Neural cell (in vitro differentiated cells): ENCODE results near the gene FANCI. TPM values are rescaled to one million over a fixed set of nuclear protein-coding genes. Genes with fewer than 3 reads are reported as not detected.

Source experiments
- H2AFZ ChIP-seq: fragments of 200-600, 300-800 bp; sonication (generic), shearing (Covaris generic); 2 replicates; pipeline ENCODE4 v1.6.0; 2014; ENCODE audit warnings: low read depth, mild to moderate bottlenecking, antibody characterized with exemption, low read length, moderate library complexity
- H3F3A ChIP-seq: fragments of 200-600 bp; shearing (Covaris generic); 2 replicates; pipeline ENCODE4 v1.6.1; 2016; ENCODE audit warnings: mild to moderate bottlenecking, moderate library complexity, mixed read lengths, antibody characterized with exemption, low read length; ENCODE audit not compliant: insufficient read depth, poor library complexity, severe bottlenecking
- H3K27ac ChIP-seq: fragments of 200-600, 300-800 bp; sonication (generic), shearing (Covaris generic); 2 replicates; pipeline ENCODE4 v1.5.1; 2014; ENCODE audit warnings: mild to moderate bottlenecking, low read length, moderate library complexity
- H3K27me3 ChIP-seq: fragments of 300-800, 200-600 bp; sonication (generic), shearing (Covaris generic); 2 replicates; pipeline ENCODE4 v1.6.0; 2014; ENCODE audit warnings: mild to moderate bottlenecking, low read depth, low read length, moderate library complexity; ENCODE audit not compliant: insufficient read depth
- H3K36me3 ChIP-seq: fragments of 300-800, 200-600 bp; sonication (generic), shearing (Covaris generic); 2 replicates; pipeline ENCODE4 v1.5.1; 2014; ENCODE audit warnings: mild to moderate bottlenecking, antibody characterized with exemption, low read length, moderate library complexity; ENCODE audit not compliant: insufficient read depth
- H3K4me2 ChIP-seq: fragments of 300-800, 200-600 bp; sonication (generic), shearing (Covaris generic); 2 replicates; pipeline ENCODE4 v1.6.0; 2014; ENCODE audit warnings: mild to moderate bottlenecking, low read length
- H3K4me3 ChIP-seq: fragments of 300-800, 200-600 bp; sonication (generic), shearing (Covaris generic); 2 replicates; pipeline ENCODE4 v1.5.1; 2014; ENCODE audit warnings: mild to moderate bottlenecking, low read length, moderate library complexity
- H3K79me2 ChIP-seq: fragments of 200-600 bp; shearing (Covaris generic); replicated peaks from 2 replicates; pipeline ENCODE4 v1.6.0; 2014; ENCODE audit warnings: mild to moderate bottlenecking, low read length, moderate library complexity; ENCODE audit not compliant: insufficient read depth
- H3K9ac ChIP-seq: fragments of 300-800, 200-600 bp; sonication (generic), shearing (Covaris generic); 2 replicates; pipeline ENCODE4 v1.6.1; 2016; ENCODE audit warnings: mild to moderate bottlenecking, low read length, mixed read lengths
- H3K9me2 ChIP-seq: fragments of 200-600 bp; shearing (Covaris generic); 2 replicates; pipeline ENCODE4 v1.6.1; 2016; ENCODE audit warnings: mild to moderate bottlenecking, low read length, mixed read lengths; ENCODE audit not compliant: insufficient read depth
- H3K9me3 ChIP-seq: fragments of 200-600, 300-800 bp; sonication (generic), shearing (Covaris generic); 2 replicates; pipeline ENCODE4 v1.6.1; 2016; ENCODE audit warnings: mild to moderate bottlenecking, mixed run types, low read length, moderate library complexity, mixed read lengths
- H4K20me1 ChIP-seq: fragments of 200-600 bp; shearing (Covaris generic); 2 replicates; pipeline ENCODE4 v1.6.1; 2016; ENCODE audit warnings: mild to moderate bottlenecking, mixed run types; ENCODE audit not compliant: insufficient read depth
- CTCF ChIP-seq: fragments of 450-650 bp; IDR thresholded peaks from 2 replicates; pipeline ENCODE4 v1.5.1; 2014; ENCODE audit warnings: antibody characterized with exemption, mild to moderate bottlenecking, moderate library complexity; ENCODE audit not compliant: poor library complexity, severe bottlenecking
- EP300 ChIP-seq: fragments of 450-650 bp; conservative IDR thresholded peaks from 2 replicates; pipeline ENCODE4 v1.6.1; 2014; ENCODE audit warnings: antibody characterized with exemption, mild to moderate bottlenecking, moderate library complexity; ENCODE audit not compliant: poor library complexity, severe bottlenecking
- EZH2 ChIP-seq: fragments of 200-600, 300-800 bp; shearing (Covaris generic), sonication (generic); IDR thresholded peaks from 2 replicates; pipeline ENCODE4 v1.6.1; 2014; ENCODE audit warnings: antibody characterized with exemption, low read length, borderline replicate concordance, mild to moderate bottlenecking; ENCODE audit not compliant: insufficient read depth, poor library complexity, severe bottlenecking
- MXI1 ChIP-seq: fragments of 450-650 bp; conservative IDR thresholded peaks from 2 replicates; pipeline ENCODE4 v1.6.1; 2014; ENCODE audit warnings: antibody characterized with exemption, mild to moderate bottlenecking; ENCODE audit not compliant: poor library complexity, severe bottlenecking
- POLR2AphosphoS5 ChIP-seq: IDR thresholded peaks from 2 replicates; pipeline ENCODE4 v1.6.1; 2012
- RAD21 ChIP-seq: fragments of 450-650 bp; conservative IDR thresholded peaks from 2 replicates; pipeline ENCODE4 v1.6.1; 2014; ENCODE audit warnings: antibody characterized with exemption, mild to moderate bottlenecking, moderate library complexity
- REST ChIP-seq: IDR thresholded peaks from 2 replicates; pipeline ENCODE4 v1.6.1; 2012; ENCODE audit warnings: borderline replicate concordance
- SMC3 ChIP-seq: fragments of 450-650 bp; conservative IDR thresholded peaks from 2 replicates; pipeline ENCODE4 v1.6.1; 2014; ENCODE audit warnings: antibody characterized with exemption, mild to moderate bottlenecking, moderate library complexity; ENCODE audit not compliant: poor library complexity
- TAF1 ChIP-seq: IDR thresholded peaks from 2 replicates; pipeline ENCODE4 v1.6.1; 2012; ENCODE audit warnings: low read depth
- polyA plus RNA-seq: library from polyadenylated mRNA; depleted of rRNA; stranded (reverse); fragments of >200 nt; gene quantifications from 2 replicates; pipeline ENCODE4 v1.2.3, GENCODE V29; 2014

Gene FANCI
- polyA plus RNA-seq, 1 donor from 2014 or later: 5.4 TPM

- Histone ChIP-seq H2AFZ (no peak overlapping the region), H3K4me2 (no peak overlapping the region), H3K79me2 (no peaks in the 10 kb centered on the region), H3K27me3 (no peaks in the 10 kb centered on the region), H3K36me3 (peaks cover 10% of the 10 kb centered on the region), H3K27ac (no peak overlapping the region), H3K9me2 (no peaks in the 10 kb centered on the region), H3K9ac (no peak overlapping the region), H3F3A (no peaks in the 10 kb centered on the region), H3K4me3 (no peak overlapping the region), H3K9me3 (no peaks in the 10 kb centered on the region), H4K20me1 (no peaks in the 10 kb centered on the region)
- TF ChIP-seq MXI1: no peak
- TF ChIP-seq EP300: no peak
Observed at GRCh38 chr15:89315375-89315929, 71.7 kb downstream of the FANCI start.

- Histone ChIP-seq H3K4me2 (no peak overlapping the region), H2AFZ (no peak overlapping the region), H4K20me1 (no peaks in the 10 kb centered on the region), H3K9ac (no peak overlapping the region), H3F3A (no peaks in the 10 kb centered on the region), H3K27ac (no peak overlapping the region), H3K9me3 (no peaks in the 10 kb centered on the region), H3K27me3 (no peaks in the 10 kb centered on the region), H3K79me2 (no peaks in the 10 kb centered on the region), H3K9me2 (no peaks in the 10 kb centered on the region), H3K4me3 (no peak overlapping the region), H3K36me3 (peaks cover 10% of the 10 kb centered on the region)
- TF ChIP-seq TAF1: no peak
- no peak for TF ChIP-seq MXI1
- TF ChIP-seq EP300: no peak
- no peak for TF ChIP-seq POLR2AphosphoS5
- no peak for TF ChIP-seq RAD21
- TF ChIP-seq SMC3: no peak
Observed at GRCh38 chr15:89316504-89316903, 72.7 kb downstream of the FANCI start.

- H3K79me2 ChIP-seq: no peaks in the 10 kb centered on the region
- H3K27ac ChIP-seq: no peak overlapping the region
- H2AFZ ChIP-seq: no peak overlapping the region
- no peaks in the 10 kb centered on the region for H3K27me3 ChIP-seq
- H3K4me3 ChIP-seq: no peak overlapping the region
- no peaks in the 10 kb centered on the region for H4K20me1 ChIP-seq
- no peaks in the 10 kb centered on the region for H3K9me2 ChIP-seq
- H3K9ac ChIP-seq: no peak overlapping the region
- no peak overlapping the region for H3K4me2 ChIP-seq
- H3F3A ChIP-seq: no peaks in the 10 kb centered on the region
- H3K36me3 ChIP-seq: peaks cover 10% of the 10 kb centered on the region
- no peaks in the 10 kb centered on the region for H3K9me3 ChIP-seq
- TF ChIP-seq CTCF: no peak
- TF ChIP-seq SMC3: no peak
- no peak for TF ChIP-seq MXI1
- no peak for TF ChIP-seq EP300
- TF ChIP-seq POLR2AphosphoS5: no peak
- TF ChIP-seq EZH2: no peak
- no peak for TF ChIP-seq REST
Observed at GRCh38 chr15:89317186-89317720, 73.5 kb downstream of the FANCI start.
